Caki2 (cell line): ENCODE measurements around the gene RSPO1. TPM values are rescaled to one million over a fixed set of nuclear protein-coding genes. Genes with fewer than 3 reads are reported as not detected.
A peak's percentile ranks its signal among the peaks of the same experiment; 100 is the strongest.
"Not testable (repeated sequence)": the region's sequence is repeated elsewhere in the genome, so short reads cannot be mapped to it uniquely, and the experiment has no call there.

Experiments
- DNase-seq: peaks from one replicate; pipeline ENCODE4 v3.0.0-alpha.2; 2015; ENCODE audit warnings: low read depth
- in situ Hi-C: cut with HindIII; loops from 2 replicates; pipeline ENCODE4 v1.10.0; 2016; ENCODE audit warnings: low sequenced_read_pairs, low pct_unique_long_range_greater_than_20kb, mixed read lengths
- total RNA-seq: library from RNA; depleted of rRNA; stranded (reverse); fragments of >200 nt; shearing (Covaris generic); gene quantifications from 2 replicates; pipeline ENCODE4 v1.2.3, GENCODE V29; 2014; ENCODE audit warnings: low replicate concordance; rRNA removed

Gene RSPO1
- total RNA-seq, 1 experiment from 2014 or later: not detected

DNA sequence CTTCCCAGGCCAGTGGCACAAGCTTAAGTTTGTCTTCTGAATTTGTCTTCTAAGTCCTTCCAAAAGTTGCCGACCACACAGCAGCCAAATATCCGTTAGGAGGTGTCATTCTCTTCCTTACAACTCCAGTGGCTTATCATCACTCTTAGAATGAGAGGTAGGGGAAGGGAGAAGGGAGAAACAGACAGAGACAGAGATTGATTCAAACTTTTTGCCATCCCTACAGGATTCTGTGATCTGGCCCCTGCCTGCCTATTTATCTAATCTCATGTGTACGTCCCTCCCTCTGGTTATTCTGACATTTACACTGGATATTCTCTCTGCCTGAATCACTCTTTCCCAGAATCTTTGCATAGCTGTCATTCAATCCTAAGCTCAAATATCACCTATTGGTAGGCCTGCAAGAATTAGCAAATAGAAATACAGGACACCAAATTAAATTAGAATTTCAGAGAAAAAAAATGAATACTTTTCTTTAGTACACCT is 38.5 kb downstream of the RSPO1 start:
- in situ Hi-C loops: no loop called here
- no peak for DNase-seq

DNA sequence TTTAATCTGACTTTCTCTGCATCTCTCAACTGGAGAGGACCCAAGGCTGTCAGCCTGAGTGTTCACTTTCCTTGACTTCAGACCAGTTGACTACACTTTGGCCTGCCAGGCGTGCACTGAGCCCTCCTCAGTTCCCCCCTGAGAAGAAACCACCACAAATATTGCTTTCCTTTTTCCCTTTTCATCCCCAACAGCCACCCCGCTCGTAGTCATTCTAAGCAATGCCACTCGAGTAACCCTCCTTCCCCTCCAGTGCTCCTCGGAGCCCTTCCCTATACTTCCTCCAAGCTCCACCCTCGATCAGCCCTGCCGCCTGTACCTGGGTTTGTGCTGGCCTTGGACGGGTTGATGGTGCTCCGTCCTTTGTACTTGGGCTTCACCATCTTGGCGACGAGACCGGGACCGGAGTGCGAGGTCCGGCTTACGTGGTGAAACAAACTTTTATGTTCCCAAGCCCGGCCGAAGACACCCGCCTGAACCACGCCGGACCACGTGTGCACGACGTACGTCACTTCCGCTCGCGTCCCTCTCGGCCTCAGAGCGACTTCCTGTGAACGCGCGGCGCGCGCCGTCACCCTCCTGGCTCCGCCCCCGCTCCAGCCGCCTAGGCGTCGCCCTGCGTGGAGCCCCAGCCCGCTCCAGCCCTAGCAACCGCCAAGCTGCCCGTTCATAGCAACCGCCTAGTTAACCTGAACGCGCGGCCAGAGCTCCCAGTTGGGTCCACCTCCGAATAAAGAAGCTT is 39.1 kb downstream of the RSPO1 start, which contains the start of gene GNL2:
TSS of gene GNL2 (minus strand) at position 498 of the 742 bp plus-strand sequence. CDS start at position 383, 115 bp downstream.
- in situ Hi-C loops: no loop called here
- peak; percentile 92 for DNase-seq

DNA sequence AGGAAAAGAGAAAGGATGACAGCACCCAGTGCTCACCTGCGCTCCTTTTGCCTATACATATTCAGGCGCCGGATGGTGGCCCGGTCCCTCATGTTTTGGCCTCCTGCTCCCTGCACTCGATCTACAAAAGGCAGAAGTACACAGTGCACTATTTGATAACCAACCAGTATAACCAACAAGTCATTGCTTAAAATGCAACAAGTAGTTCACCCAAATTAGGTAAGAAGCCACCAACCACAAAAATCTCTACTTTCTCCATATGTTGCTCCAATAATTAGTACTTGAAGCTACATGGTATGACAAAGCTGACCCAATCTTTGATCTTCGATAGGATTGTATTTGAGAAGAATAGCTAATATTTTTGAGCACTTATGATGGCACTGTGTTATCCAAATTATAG is 41.0 kb downstream of the RSPO1 start:
- no peak for DNase-seq
- in situ Hi-C loops: no loop called here

DNA sequence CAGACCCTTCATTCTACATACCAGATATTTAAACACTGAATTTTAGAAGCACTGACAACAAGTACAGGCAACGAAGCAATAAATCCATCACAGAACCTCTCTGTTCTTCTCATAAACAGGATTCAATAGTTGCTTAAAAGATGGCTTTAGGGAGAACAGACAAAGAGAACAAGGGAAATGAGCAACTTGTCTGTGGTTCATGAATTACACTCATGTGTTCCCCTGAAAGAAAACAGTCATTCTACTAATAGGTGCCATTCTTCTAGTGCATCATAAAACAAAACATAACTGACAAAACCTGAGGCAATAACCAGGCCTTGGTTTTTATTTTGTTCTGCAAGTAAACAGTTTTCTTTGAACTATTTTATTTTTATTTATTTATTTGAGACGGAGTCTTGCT is 45.8 kb downstream of the RSPO1 start:
- DNase-seq: no peak
- in situ Hi-C loops: no loop called here

DNA sequence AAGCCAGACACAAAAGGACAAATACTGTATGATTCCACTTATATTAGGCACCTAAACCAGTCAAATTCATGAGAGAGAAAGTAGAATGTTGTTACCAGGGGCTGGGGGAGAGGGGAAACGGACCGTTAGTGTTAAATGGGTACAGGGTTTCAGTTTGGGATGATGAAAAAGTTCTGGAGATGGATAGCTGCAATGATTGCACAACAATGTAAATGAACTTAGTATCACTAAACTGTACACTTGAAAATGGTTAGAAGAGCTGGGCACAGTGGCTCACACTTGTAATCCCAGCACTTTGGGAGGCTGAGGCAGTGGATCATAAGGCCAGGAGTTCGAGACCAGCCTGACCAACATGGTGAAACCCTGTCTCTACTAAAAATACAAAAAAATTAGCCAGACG is 50.1 kb downstream of the RSPO1 start:
- in situ Hi-C loops, DNase-seq: not testable (repeated sequence)

DNA sequence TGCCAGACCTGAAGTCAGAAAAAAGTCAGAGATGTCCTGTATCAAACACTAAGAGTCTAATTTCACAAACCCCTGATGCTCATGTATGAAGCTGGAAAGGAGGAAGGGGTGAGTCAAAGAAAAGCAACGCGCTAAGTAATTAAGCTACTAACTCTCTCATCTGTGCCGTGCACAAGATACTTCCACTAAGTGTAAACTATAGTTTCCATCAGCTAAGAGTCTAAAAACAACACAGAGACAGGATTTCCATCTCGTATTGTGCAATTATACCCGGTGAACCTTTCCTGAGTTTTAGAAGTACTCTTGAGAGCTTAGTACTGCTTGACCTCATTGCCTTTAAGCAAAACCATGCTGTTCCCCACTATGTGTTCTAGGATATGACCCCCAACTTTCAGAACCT is 59.0 kb downstream of the RSPO1 start:
- DNase-seq: no peak
- in situ Hi-C loops: no loop called here

DNA sequence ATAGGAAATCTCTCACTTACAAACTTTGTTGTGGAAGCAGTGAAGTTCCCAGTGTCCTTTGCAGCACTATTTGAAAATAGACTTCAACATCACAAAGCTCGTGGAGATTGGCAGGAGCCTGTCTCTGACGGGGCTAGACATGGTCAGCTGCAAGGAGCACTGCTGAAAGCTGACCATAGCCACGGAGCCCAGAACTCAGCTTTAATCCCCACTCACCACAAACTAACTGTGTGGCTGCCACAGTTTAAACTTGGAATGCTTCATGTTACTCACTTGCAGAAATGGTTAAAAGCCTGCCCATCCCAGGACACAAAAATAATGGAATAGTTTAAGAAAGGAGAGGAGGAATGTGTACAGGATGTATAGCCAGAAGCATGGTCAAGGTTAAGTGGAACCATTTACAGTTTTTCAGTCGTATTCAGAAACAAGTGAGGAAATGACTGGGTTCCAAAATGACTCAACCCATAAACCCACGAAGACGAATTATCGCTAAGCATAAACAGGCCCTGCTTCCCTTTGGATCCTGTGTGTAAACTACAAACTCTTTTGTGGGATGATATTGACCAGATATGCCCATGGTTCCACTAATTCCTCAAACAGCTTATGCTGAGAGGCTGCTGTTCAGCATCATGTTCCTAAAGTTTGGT is 59.7 kb downstream of the RSPO1 start:
- DNase-seq: no peak
- in situ Hi-C loops: no loop called here

DNA sequence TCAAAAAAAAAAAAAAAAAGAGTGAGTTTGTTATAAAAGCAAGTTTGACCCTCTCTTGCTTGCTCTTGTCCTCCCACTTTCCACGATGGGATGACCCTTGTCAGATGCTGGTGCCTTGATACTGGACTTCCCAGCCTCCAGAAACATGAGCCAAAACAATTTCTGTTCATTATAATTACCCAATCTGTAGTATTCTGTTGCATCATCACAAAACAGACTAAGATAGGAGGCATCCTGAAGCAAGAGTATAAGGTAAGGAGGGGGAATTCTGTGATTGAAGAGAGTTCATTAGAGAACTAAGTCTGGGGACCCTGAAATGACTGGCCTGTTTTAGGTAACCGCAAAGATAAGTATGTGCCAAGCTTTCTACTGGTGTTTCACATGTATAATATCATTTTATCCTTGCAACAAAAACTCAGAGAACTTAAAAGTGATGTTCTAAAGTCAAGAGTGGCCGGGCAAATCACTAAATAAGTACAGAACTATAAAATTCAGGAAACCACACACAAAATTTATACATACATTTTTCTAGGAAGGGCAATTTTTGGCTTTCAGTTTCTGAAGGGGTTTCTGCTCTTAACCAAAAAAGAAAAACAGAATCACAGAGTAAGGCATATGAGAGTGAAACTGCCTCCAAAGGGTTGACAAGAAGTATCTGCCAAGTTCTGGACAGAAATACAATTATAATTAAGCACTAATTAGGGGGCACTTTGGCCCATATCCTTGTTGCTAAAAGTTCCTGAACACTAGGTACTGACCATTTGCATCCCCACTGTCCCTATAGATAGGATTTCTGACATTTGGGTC is 64.0 kb downstream of the RSPO1 start:
- in situ Hi-C loops: no loop called here

DNA sequence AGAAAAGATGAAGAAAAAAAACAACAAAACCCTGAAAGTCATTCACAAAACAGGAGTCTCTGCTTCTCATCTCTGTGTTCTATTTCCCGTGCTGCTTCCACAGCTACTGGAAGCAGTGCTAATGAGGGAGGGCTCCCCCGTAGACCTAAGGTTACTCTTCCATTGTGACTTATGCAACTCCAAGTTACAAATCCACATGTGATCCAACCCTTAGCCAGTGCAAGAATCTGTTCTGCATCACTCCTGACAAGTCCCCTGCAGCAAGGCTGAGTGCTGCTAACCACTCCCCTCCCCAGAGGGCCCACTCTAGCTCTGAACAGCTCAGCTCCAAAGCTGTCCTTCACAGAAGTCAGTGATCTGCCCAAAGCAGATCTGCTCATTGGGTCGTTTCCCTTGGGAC is 67.7 kb downstream of the RSPO1 start:
- no peak for DNase-seq
- in situ Hi-C loops: no loop called here

More for the DNA sequence above, 64.0 kb downstream of the RSPO1 start:
- no peak for DNase-seq

DNA sequence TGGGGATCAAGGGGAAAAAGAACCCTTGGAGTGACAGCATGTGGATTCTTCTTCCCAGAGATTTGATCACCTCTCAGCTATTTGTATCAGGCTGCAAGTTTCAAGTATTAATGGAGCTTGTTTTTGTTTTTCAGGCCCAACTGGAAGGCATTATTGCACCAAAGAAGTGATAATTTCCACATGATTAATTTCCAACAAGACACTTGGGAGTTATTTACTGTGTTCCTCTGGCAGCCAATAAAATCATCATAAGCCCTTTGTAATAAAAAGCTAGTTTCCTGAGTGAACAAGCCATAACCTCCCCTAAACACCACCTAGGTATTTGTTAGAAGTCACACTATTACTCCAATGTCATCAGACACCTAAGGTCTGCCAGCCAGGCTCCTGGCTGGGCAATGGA is 69.8 kb downstream of the RSPO1 start:
- in situ Hi-C loops: no loop called here
- no peak for DNase-seq

DNA sequence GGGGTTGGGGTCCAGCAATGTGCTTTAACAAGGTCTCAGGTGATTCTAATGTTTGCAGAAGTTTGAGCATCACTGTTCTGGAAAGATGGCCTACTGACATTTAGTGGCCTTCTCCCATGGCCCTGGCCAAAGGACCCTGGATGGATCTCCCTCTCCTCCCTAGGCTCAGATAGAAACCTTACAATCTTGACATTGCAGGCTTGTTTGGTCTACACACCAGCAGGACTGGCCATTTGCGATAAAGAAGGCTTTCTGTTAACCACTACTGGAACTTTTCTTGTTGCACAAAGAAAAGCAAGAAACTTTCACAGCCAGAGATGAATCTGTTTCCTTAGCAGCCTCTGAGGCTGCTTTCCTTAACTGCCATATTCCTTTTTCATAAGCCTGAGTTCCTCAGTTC is 71.7 kb downstream of the RSPO1 start:
- no peak for DNase-seq
- in situ Hi-C loops: no loop called here

Other genes starting within 250 kb of the RSPO1 start
- gene ZC3H12A, start 160.3 kb downstream of the RSPO1 start, total RNA-seq: 4.2 and 6.2 TPM in 2 replicates
- 45.0 and 59.6 TPM in 2 replicates for gene MEAF6, start 120.1 kb downstream of the RSPO1 start, total RNA-seq
- 9.1 and 24.2 TPM in 2 replicates for gene SNIP1, start 80.6 kb downstream of the RSPO1 start, total RNA-seq
- 0.72 and 2.5 TPM in 2 replicates for gene DNALI1, start 78.0 kb downstream of the RSPO1 start, total RNA-seq
- 15.6 and 31.0 TPM in 2 replicates for gene GNL2, start 39.0 kb downstream of the RSPO1 start, total RNA-seq
- gene CDCA8, start 57.6 kb upstream of the RSPO1 start, total RNA-seq: 9.8 and 14.5 TPM in 2 replicates
- not detected in 2 replicates for gene EPHA10, start 130.2 kb upstream of the RSPO1 start, total RNA-seq
- gene MANEAL, start 159.0 kb upstream of the RSPO1 start, total RNA-seq: 18.0 and 30.0 TPM in 2 replicates
- 123 and 133 TPM in 2 replicates for gene C1orf122, start 172.9 kb upstream of the RSPO1 start, total RNA-seq
- gene YRDC, start 173.3 kb upstream of the RSPO1 start, total RNA-seq: 12.3 and 25.1 TPM in 2 replicates
- gene MTF1, start 224.7 kb upstream of the RSPO1 start, total RNA-seq: 2.5 and 4.1 TPM in 2 replicates